ENCODE data around the gene ILDR2.

GRCh38 chr1:166884040-166884642 is 91.2 kb downstream of the ILDR2 start:
- peak; percentile 68 to 88 (median 76) for TF ChIP-seq CTCF (IDR thresholded peaks at IDR 0.05)
- no peak for TF ChIP-seq POLR2AphosphoS5 (IDR thresholded peaks at IDR 0.05)
- no peak for TF ChIP-seq POLR2A (IDR thresholded peaks at IDR 0.05)
- no peak for TF ChIP-seq EP300 (IDR thresholded peaks at IDR 0.05)
